Measurements from ENCODE around the gene CDS1. TPM values are rescaled to one million over a fixed set of nuclear protein-coding genes. Genes with fewer than 3 reads are reported as not detected.

Gene CDS1
- total and polyA plus RNA-seq, 10 donors, result 0.15 to 3.8 (median 1.4) TPM

- Histone ChIP-seq H3K4me3 (no peak overlapping the region), H3K36me3 (peaks cover 0 to 100% (median 30%) of the 10 kb centered on the region in 6 donors), H3K4me1 (peaks cover 0 to 19% (median 5%) of the 10 kb centered on the region in 6 donors), H3K9me3 (no peaks in the 10 kb centered on the region), H3K27me3 (replicated peaks in 1 of 7) (no peaks in the 10 kb centered on the region), H3K27ac (peak overlapping the region in 1 of 8 donors; percentile 40)
- TF ChIP-seq POLR2A (IDR thresholded peaks at IDR 0.05), result no peak
- no peak for TF ChIP-seq CTCF (IDR thresholded peaks at IDR 0.05 in 8 of 11, conservative IDR thresholded peaks at IDR 0.05 in 3 of 11)
- no peak for TF ChIP-seq POLR2AphosphoS5 (IDR thresholded peaks at IDR 0.05)
- intact Hi-C loops (cut with DNase I; ENCODE audit: low total_unique reads), result no loop called here
- WGBS, 5 donors, result 81 to 91% (median 86%) methylated on average over 7 of the region's 7 CpGs
- DNase-seq, result no peak
Measured at GRCh38 chr4:84683064-84683850, 100.3 kb downstream of the CDS1 start.

- H3K36me3 ChIP-seq, result peaks cover 0 to 100% (median 25%) of the 10 kb centered on the region in 6 donors
- intact Hi-C loops (cut with DNase I; ENCODE audit: low total_unique reads), result no loop called here
- DNase-seq, result no peak
Measured at GRCh38 chr4:84684361-84684760, 101.4 kb downstream of the CDS1 start.

GRCh38 chr4:84685105-84685504 is 102.2 kb downstream of the CDS1 start:
- TF ChIP-seq POLR2AphosphoS5 (IDR thresholded peaks at IDR 0.05), result no peak
- no peak for TF ChIP-seq POLR2A (IDR thresholded peaks at IDR 0.05)
- no peak for TF ChIP-seq CTCF (IDR thresholded peaks at IDR 0.05 in 8 of 11, conservative IDR thresholded peaks at IDR 0.05 in 3 of 11)
- Histone ChIP-seq H3K27ac (no peak overlapping the region), H3K4me1 (peaks cover 0 to 19% (median 5%) of the 10 kb centered on the region in 6 donors), H3K9me3 (no peaks in the 10 kb centered on the region), H3K27me3 (replicated peaks in 1 of 7) (no peaks in the 10 kb centered on the region), H3K36me3 (peaks cover 0 to 100% (median 25%) of the 10 kb centered on the region in 6 donors), H3K4me3 (no peak overlapping the region)
- WGBS, 5 donors, result 71 to 94% (median 83%) methylated on average over 1 of the region's 1 CpG
- intact Hi-C loops (cut with DNase I; ENCODE audit: low total_unique reads), result no loop called here
- no peak for DNase-seq

More at GRCh38 chr4:84684361-84684760, 101.4 kb downstream of the CDS1 start:
- TF ChIP-seq POLR2A (IDR thresholded peaks at IDR 0.05) (no peak), POLR2AphosphoS5 (IDR thresholded peaks at IDR 0.05) (no peak), CTCF (IDR thresholded peaks at IDR 0.05 in 8 of 11, conservative IDR thresholded peaks at IDR 0.05 in 3 of 11) (no peak)
- H3K9me3 ChIP-seq, result no peaks in the 10 kb centered on the region
- H3K27me3 ChIP-seq (replicated peaks in 1 of 7), result no peaks in the 10 kb centered on the region
- no peak overlapping the region for H3K4me3 ChIP-seq
- WGBS, 5 donors, result 71 to 80% (median 79%) methylated on average over 3 of the region's 3 CpGs
- no peak overlapping the region for H3K27ac ChIP-seq
- peaks cover 0 to 19% (median 5%) of the 10 kb centered on the region in 6 donors for H3K4me1 ChIP-seq

- H3K4me3 ChIP-seq, result no peak overlapping the region
- 90 to 94% (median 92%) methylated on average over 5 of the region's 5 CpGs for WGBS, 5 donors
- TF ChIP-seq CTCF (IDR thresholded peaks at IDR 0.05 in 8 of 11, conservative IDR thresholded peaks at IDR 0.05 in 3 of 11), result no peak
- TF ChIP-seq POLR2AphosphoS5 (IDR thresholded peaks at IDR 0.05), result no peak
- no peak for TF ChIP-seq POLR2A (IDR thresholded peaks at IDR 0.05)
- no peaks in the 10 kb centered on the region for H3K9me3 ChIP-seq
- no peak for DNase-seq
- peaks cover 0 to 8% (median 0%) of the 10 kb centered on the region in 6 donors for H3K4me1 ChIP-seq
- no peak overlapping the region for H3K27ac ChIP-seq
- peaks cover 0 to 100% (median 26%) of the 10 kb centered on the region in 6 donors for H3K36me3 ChIP-seq
- no peaks in the 10 kb centered on the region for H3K27me3 ChIP-seq (replicated peaks in 1 of 7)
- intact Hi-C loops (cut with DNase I; ENCODE audit: low total_unique reads), result no loop called here
Measured at GRCh38 chr4:84688605-84689004, 105.7 kb downstream of the CDS1 start.

All from spleen (tissue), 11 donors.